Muscle layer of duodenum (tissue), 2 donors: ENCODE results near the gene RXRA.

Source experiments
- H3K27ac ChIP-seq: one replicate; pipeline ENCODE4 v1.7.0; 2013; ENCODE audit warnings: mild to moderate bottlenecking, low read length
- H3K27me3 ChIP-seq: one replicate; pipeline ENCODE4 v1.7.0; 2013; ENCODE audit warnings: low read depth, mild to moderate bottlenecking, control low read depth, low read length
- H3K36me3 ChIP-seq, 2 donors: one replicate each; pipeline ENCODE4 v1.7.0; 2013; ENCODE audit warnings: low read length in 2 of 2, control low read depth in 1 of 2, mild to moderate bottlenecking in 1 of 2; ENCODE audit not compliant: insufficient read depth in 2 of 2, control insufficient read depth in 1 of 2
- H3K4me1 ChIP-seq, 2 donors: one replicate each; pipeline ENCODE4 v1.7.0; 2013; ENCODE audit warnings: low read length in 2 of 2, mild to moderate bottlenecking in 2 of 2, control low read depth in 1 of 2, moderate library complexity in 1 of 2; ENCODE audit not compliant: insufficient read depth in 2 of 2, control insufficient read depth in 1 of 2
- H3K4me3 ChIP-seq, 2 donors: one replicate each; pipeline ENCODE4 v1.7.0; 2013; ENCODE audit warnings: low read length in 2 of 2, low read depth in 1 of 2, mild to moderate bottlenecking in 1 of 2
- H3K9me3 ChIP-seq, 2 donors: one replicate each; pipeline ENCODE4 v1.7.0; 2013; ENCODE audit warnings: low read length in 2 of 2, control low read depth in 1 of 2, mild to moderate bottlenecking in 1 of 2; ENCODE audit not compliant: control insufficient read depth in 1 of 2
- donor health status: healthy.

Gene RXRA

DNA sequence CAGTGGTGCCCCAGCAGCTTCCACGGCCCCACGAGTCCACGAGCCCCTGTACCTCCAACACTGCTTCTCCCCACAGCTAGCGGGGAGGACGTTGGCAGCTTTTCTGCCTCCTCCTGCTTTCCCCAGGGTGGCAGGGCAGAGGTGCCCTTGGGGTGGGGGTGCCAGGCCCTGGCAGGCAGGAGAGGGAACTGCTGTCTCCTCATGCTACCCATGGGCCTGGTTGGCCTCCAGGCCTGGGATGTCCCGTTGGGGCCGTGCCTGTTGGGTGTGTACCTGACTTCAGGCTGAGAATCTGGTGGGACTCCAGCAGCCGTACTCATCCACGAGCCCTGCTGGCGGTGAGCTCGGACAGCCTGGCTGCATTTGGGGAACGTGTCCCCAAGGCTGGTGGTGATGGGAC is 27.3 kb downstream of the RXRA start:
- H3K27me3 ChIP-seq: no peaks in the 10 kb centered on the region
- H3K27ac ChIP-seq: no peak overlapping the region
- H3K36me3 ChIP-seq: no peaks in the 10 kb centered on the region
- H3K9me3 ChIP-seq: no peaks in the 10 kb centered on the region
- peaks cover 15 to 75% of the 10 kb centered on the region in 2 donors for H3K4me1 ChIP-seq
- no peak overlapping the region for H3K4me3 ChIP-seq

GRCh38 chr9:134355158-134355557 is 28.9 kb downstream of the RXRA start:
- H3K27ac ChIP-seq: no peak overlapping the region
- H3K4me3 ChIP-seq: no peak overlapping the region
- H3K4me1 ChIP-seq: peaks cover 14 to 69% of the 10 kb centered on the region in 2 donors
- no peaks in the 10 kb centered on the region for H3K27me3 ChIP-seq
- H3K9me3 ChIP-seq: no peaks in the 10 kb centered on the region
- H3K36me3 ChIP-seq: no peaks in the 10 kb centered on the region

DNA sequence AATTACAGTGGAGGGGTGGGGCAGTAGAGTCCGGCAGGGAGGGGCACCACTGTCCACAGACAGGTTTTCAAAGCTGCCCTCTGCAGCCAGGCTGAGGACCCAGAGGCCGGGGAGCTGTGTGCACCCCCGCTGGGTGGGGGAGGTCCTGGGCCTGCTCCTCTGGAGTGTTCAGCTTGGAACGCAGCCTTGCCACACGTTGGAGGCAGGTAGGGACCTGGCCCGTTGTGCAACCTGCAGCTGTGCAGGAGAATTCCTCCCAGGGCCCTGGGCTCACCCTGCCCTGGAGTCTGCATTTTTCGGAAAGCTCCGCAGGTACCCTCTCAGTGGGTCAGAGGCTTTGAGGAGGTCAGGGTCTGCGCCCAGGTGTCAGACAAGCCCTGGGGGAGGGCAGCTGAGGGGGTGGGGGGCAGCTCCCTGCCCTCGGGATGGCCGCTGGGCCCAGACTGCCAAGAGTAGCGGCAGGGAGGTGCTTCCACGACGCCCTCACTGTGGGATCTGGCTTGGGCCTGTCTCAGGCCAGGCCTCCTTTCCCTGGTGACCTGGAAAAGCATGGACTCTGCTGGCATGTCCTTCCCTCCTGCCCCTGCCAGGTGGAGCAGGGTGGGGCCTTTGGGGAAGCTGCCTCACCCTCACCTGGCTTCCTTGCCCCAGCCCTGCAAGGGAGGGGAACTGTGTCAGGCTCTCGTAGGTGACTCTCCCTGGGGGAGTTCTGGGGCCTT is 29.5 kb downstream of the RXRA start:
- Histone ChIP-seq H3K4me3 (no peak overlapping the region), H3K9me3 (no peaks in the 10 kb centered on the region), H3K36me3 (no peaks in the 10 kb centered on the region), H3K27me3 (no peaks in the 10 kb centered on the region), H3K27ac (no peak overlapping the region), H3K4me1 (peaks cover 14 to 63% of the 10 kb centered on the region in 2 donors)

GRCh38 chr9:134356496-134357470 is 30.5 kb downstream of the RXRA start:
- H3K9me3 ChIP-seq: no peaks in the 10 kb centered on the region
- no peaks in the 10 kb centered on the region for H3K27me3 ChIP-seq
- peak overlapping the region; percentile 16 for H3K27ac ChIP-seq
- H3K36me3 ChIP-seq: no peaks in the 10 kb centered on the region
- peaks cover 14 to 54% of the 10 kb centered on the region in 2 donors for H3K4me1 ChIP-seq
- no peak overlapping the region for H3K4me3 ChIP-seq

DNA sequence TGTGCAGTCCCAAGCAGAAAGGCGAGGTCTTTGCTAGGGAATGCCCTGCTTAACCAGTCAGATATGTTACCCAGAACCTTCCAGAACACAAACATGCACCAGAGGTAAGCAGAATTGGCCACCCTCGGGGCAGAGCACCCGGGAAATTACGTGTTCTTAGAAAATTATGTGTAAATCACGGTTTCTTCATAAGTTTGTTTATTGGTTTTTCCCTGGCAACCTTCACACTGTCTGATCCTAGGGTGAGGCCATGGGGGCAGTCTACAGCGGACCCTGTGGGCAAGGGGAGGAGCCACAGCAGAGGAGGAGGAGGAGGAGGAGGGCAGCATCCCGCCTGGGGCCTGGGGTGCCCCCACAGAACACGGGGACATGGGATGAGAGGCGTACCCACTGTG is 31.4 kb downstream of the RXRA start:
- H3K36me3 ChIP-seq: no peaks in the 10 kb centered on the region
- H3K27ac ChIP-seq: no peak overlapping the region
- H3K27me3 ChIP-seq: no peaks in the 10 kb centered on the region
- no peaks in the 10 kb centered on the region for H3K9me3 ChIP-seq
- no peak overlapping the region for H3K4me3 ChIP-seq
- peaks cover 14 to 48% of the 10 kb centered on the region in 2 donors for H3K4me1 ChIP-seq

DNA sequence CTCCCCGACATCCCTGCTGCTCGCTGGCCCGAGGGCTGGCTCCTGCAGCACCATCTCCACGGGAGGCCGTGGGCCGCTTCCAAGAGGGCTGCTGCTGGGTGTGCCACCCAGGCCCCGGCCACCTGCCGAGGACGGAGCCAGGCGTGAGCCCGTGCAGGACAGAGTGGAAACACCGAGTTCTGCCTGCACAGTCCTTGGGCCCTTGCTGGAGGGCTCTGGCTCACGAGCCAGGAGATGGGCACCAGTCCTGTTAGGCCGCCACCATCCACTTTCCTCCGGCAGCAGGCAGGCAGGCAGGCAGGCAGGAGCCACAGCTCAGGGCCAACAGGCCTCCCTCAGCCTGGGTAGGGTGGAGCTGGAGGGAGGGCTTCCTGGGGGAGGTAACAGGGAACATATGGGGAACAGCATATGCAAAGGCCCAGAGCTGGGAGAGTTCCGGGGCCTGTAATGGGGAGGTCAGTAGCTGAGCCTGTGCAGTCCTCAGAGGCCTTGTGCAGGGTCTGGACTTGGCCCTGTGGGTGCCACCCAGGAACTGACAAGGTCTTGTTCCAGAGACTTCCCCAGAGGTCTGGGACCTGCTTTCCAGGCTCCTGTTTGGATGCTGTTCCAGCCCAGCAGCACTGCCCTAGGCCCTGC is 31.9 kb downstream of the RXRA start:
- Histone ChIP-seq H3K27ac (no peak overlapping the region), H3K4me3 (no peak overlapping the region), H3K4me1 (peaks cover 14 to 44% of the 10 kb centered on the region in 2 donors)

DNA sequence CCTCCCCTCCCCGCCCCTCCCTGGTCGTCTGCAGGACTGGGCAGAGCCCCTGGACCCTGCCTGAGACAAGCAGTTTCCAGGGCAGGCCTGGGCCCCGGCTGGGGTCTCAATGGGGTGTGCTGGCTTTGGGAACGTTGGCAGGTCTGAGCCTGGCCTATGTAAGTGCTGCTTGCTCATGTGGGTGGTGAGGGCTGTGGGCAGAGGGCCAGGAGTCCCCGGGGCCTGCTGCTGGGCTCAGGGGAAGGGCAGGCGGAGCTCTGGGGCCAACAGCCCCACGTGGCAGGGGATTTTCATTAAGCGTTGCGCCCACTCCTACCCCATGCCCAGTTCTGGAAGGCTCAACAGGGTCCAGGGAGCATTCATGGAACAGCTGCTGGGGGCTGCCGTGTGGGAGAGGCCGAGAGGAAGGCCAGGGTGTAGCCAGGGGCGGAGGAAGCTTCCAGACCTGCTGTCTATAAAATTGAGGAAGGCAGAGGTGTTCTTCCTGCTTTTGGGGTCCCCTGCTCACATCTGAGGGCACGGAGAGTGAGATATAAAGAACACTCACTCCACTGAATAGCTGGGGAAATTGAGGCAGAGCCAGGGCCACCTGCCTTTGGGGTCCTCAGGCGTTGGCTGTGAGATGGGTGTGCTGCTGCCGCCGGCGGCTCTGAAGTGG is 32.5 kb downstream of the RXRA start:
- no peaks in the 10 kb centered on the region for H3K36me3 ChIP-seq
- H3K4me3 ChIP-seq: no peak overlapping the region
- H3K27me3 ChIP-seq: no peaks in the 10 kb centered on the region
- peaks cover 14 to 37% of the 10 kb centered on the region in 2 donors for H3K4me1 ChIP-seq
- no peaks in the 10 kb centered on the region for H3K9me3 ChIP-seq
- no peak overlapping the region for H3K27ac ChIP-seq

More for the DNA sequence above, 31.9 kb downstream of the RXRA start:
- Histone ChIP-seq H3K27me3 (no peaks in the 10 kb centered on the region), H3K9me3 (no peaks in the 10 kb centered on the region), H3K36me3 (no peaks in the 10 kb centered on the region)

DNA sequence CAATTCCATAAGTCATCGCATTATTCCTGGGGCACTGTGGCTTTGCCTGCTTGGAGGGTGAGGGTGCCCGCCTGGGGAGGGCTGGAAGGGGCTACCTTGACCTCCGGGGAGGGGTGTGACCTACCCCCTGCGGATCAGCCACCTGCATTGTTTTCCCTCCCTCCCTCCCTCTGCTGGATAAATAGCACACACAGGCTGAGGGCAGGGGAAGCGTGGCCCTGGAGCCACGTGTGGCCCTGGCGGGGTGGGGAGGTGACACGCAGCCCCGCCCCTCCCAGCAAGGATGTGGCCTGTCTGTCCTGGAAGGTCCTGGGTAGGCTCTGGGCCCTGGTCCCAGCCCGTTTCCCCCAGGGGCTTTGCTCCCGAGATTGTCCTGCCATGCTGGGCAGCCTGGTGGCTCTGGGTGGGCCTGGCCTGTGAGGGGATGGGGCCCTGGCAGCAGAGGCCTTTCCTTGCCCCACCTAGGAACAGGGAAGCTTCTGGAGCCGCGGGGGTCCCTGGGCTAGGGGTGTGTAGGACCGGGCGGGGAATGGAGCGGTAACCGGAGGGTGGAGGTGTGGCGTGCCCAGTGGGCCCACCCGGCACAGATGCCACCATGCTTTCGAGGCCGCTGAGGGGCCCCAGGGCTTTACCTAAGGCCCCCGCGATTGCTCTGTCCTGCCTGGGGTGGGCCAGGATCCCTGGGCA is 33.4 kb downstream of the RXRA start:
- Histone ChIP-seq H3K9me3 (no peaks in the 10 kb centered on the region), H3K4me3 (no peak overlapping the region), H3K27ac (no peak overlapping the region), H3K36me3 (no peaks in the 10 kb centered on the region), H3K4me1 (peaks cover 14 to 35% of the 10 kb centered on the region in 2 donors), H3K27me3 (no peaks in the 10 kb centered on the region)

GRCh38 chr9:134360180-134360759 is 34.0 kb downstream of the RXRA start:
- H3K4me1 ChIP-seq: peaks cover 8 to 34% of the 10 kb centered on the region in 2 donors
- no peaks in the 10 kb centered on the region for H3K27me3 ChIP-seq
- H3K4me3 ChIP-seq: no peak overlapping the region
- no peak overlapping the region for H3K27ac ChIP-seq
- no peaks in the 10 kb centered on the region for H3K36me3 ChIP-seq
- H3K9me3 ChIP-seq: no peaks in the 10 kb centered on the region

DNA sequence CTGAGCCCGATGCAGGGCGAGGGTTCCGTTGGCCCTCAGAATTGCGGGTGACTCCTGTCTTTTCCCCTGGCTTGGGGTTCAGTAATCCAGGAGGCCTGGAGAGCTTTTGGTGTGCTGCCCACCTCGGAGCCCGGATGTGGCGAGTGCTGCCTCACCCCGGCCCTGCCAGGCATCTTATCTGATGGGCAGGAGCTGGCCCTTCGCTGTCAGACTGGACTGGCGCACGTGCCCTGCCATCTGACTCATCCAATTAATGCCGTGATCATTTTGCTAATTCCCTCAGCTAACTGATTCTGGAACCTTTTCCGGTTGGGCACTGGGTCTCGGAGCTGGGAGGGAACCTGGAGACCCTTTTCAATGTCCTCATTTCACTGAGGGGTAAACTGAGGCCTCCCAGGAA is 34.6 kb downstream of the RXRA start:
- Histone ChIP-seq H3K4me3 (no peak overlapping the region), H3K9me3 (no peaks in the 10 kb centered on the region), H3K27me3 (no peaks in the 10 kb centered on the region), H3K4me1 (peaks cover 8 to 35% of the 10 kb centered on the region in 2 donors), H3K36me3 (no peaks in the 10 kb centered on the region), H3K27ac (no peak overlapping the region)
